ENCODE data around the gene MAX.

GRCh38 chr14:65070471-65070976, 31.8 kb downstream of the MAX start:
- TF ChIP-seq CTCF (IDR thresholded peaks at IDR 0.05) (no peak), POLR2A (IDR thresholded peaks at IDR 0.05) (no peak)
